HFFc6 (cell line): ENCODE measurements around the gene FCHSD2. TPM values are rescaled to one million over a fixed set of nuclear protein-coding genes. Genes with fewer than 3 reads are reported as not detected.

Experiments used
- DNase-seq: peaks from one replicate; pipeline ENCODE4 v3.0.0-alpha.2; 2018
- H3K27ac Mint-ChIP-seq: 2 replicates; pipeline ENCODE4 v1.8.0; 2020; ENCODE audit warnings: mild to moderate bottlenecking, mixed read lengths
- H3K27me3 Mint-ChIP-seq: 2 replicates; pipeline ENCODE4 v1.8.0; 2021; ENCODE audit warnings: mild to moderate bottlenecking, moderate library complexity, mixed read lengths; ENCODE audit not compliant: insufficient read depth
- H3K36me3 Mint-ChIP-seq: 2 replicates; pipeline ENCODE4 v1.8.0; 2021; ENCODE audit warnings: low read depth, mixed read lengths
- H3K4me1 Mint-ChIP-seq: 2 replicates; pipeline ENCODE4 v1.8.0; 2020; ENCODE audit warnings: low read depth, mixed read lengths
- H3K4me3 Mint-ChIP-seq: 2 replicates; pipeline ENCODE4 v1.8.0; 2020; ENCODE audit warnings: mild to moderate bottlenecking, moderate library complexity, mixed read lengths
- H3K9me3 Mint-ChIP-seq: 2 replicates; pipeline ENCODE4 v1.8.0; 2020; ENCODE audit warnings: mild to moderate bottlenecking, mixed read lengths
- CTCF ChIP-seq: fragments of 200-600 bp; sonication (generic); IDR thresholded peaks from 2 replicates; pipeline ENCODE4 v1.5.0; 2021; ENCODE audit warnings: antibody characterized with exemption, mild to moderate bottlenecking
- total RNA-seq, 6 experiments: library from RNA; stranded (reverse); fragmentation: NEBNext Ultra II Directional; extraction: Animal tissue kit (Norgen Biotek cat#: 25700); gene quantifications; 2 replicates in 1 of 6; 3 replicates in 5 of 6; pipeline ENCODE4 v1.2.3, GENCODE V29; 2021

FCHSD2 gene
- total RNA-seq, 6 experiments from 2014 or later, result 58.9 to 68.2 (median 65.0) TPM

- no peaks in the 10 kb centered on the region; the same call in 1 of the 2 replicates for H3K27me3 Mint-ChIP-seq
- no peak for TF ChIP-seq CTCF
- H3K4me3 Mint-ChIP-seq, result no peak overlapping the region
- H3K9me3 Mint-ChIP-seq, result peaks cover 9% of the 10 kb centered on the region
- DNase-seq, result no peak
- H3K36me3 Mint-ChIP-seq, result peaks cover 17% of the 10 kb centered on the region
- 0 out of 2 replicates have a peak, but pooled peaks cover 6% of the 10 kb centered on the region for H3K4me1 Mint-ChIP-seq
- no peak overlapping the region for H3K27ac Mint-ChIP-seq
Measured at GRCh38 chr11:73019449-73019848, 122.7 kb downstream of the FCHSD2 start.

GRCh38 chr11:73018856-73019255 is 123.3 kb downstream of the FCHSD2 start:
- no peak overlapping the region for H3K4me3 Mint-ChIP-seq
- peaks cover 12% of the 10 kb centered on the region for H3K36me3 Mint-ChIP-seq
- peaks cover 9% of the 10 kb centered on the region for H3K4me1 Mint-ChIP-seq
- no peak overlapping the region for H3K27ac Mint-ChIP-seq
- peaks cover 3% of the 10 kb centered on the region for H3K9me3 Mint-ChIP-seq
- DNase-seq, result no peak
- no peak for TF ChIP-seq CTCF
- no peaks in the 10 kb centered on the region; the same call in 1 of the 2 replicates for H3K27me3 Mint-ChIP-seq

- Mint-ChIP-seq H3K4me3 (no peak overlapping the region), H3K4me1 (peaks cover 26% of the 10 kb centered on the region), H3K9me3 (no peaks in the 10 kb centered on the region), H3K27ac (no peak overlapping the region), H3K36me3 (no peaks in the 10 kb centered on the region; the same call in 1 of the 2 replicates), H3K27me3 (no peaks in the 10 kb centered on the region; the same call in 1 of the 2 replicates)
- DNase-seq, result no peak
- no peak for TF ChIP-seq CTCF
Measured at GRCh38 chr11:73017024-73017751, 124.9 kb downstream of the FCHSD2 start.

- H3K4me3 Mint-ChIP-seq, result no peak overlapping the region
- H3K27me3 Mint-ChIP-seq, result peaks cover 1% of the 10 kb centered on the region
- H3K27ac Mint-ChIP-seq, result peak overlapping the region; percentile 36
- no peak for DNase-seq
- peaks cover 29% of the 10 kb centered on the region for H3K4me1 Mint-ChIP-seq
- no peak for TF ChIP-seq CTCF
- peaks cover 27% of the 10 kb centered on the region for H3K36me3 Mint-ChIP-seq
- H3K9me3 Mint-ChIP-seq, result peaks cover 13% of the 10 kb centered on the region
Measured at GRCh38 chr11:73013021-73013420, 129.1 kb downstream of the FCHSD2 start.

GRCh38 chr11:73012121-73012863 is 129.8 kb downstream of the FCHSD2 start:
- Mint-ChIP-seq H3K9me3 (peaks cover 13% of the 10 kb centered on the region), H3K4me1 (peaks cover 28% of the 10 kb centered on the region), H3K36me3 (peaks cover 27% of the 10 kb centered on the region), H3K27ac (peak overlapping the region; percentile 36; the same call in 1 of the 2 replicates), H3K27me3 (peaks cover 1% of the 10 kb centered on the region), H3K4me3 (no peak overlapping the region)
- TF ChIP-seq CTCF, result no peak
- peak; percentile 31 for DNase-seq
